Urothelium cell line (cell line): Measurements from ENCODE around the gene OR2T35.

Experiments
- DNase-seq: peaks from one replicate; pipeline ENCODE4 v3.0.0; 2011; ENCODE audit warnings: low spot score, mixed read lengths
- FAIRE-seq: peaks from 2 replicates; lab custom pipeline; 2011; peaks lifted over from hg19 to GRCh38; lab: Jason Lieb, UNC

OR2T35 gene

GRCh38 chr1:248627971-248628844, 16.9 kb downstream of the OR2T35 start:
- FAIRE-seq: no peak

GRCh38 chr1:248625971-248626370, 19.1 kb downstream of the OR2T35 start:
- no peak for FAIRE-seq
- DNase-seq: no peak

More at GRCh38 chr1:248627971-248628844, 16.9 kb downstream of the OR2T35 start:
- DNase-seq: no peak

GRCh38 chr1:248625166-248625565, 19.9 kb downstream of the OR2T35 start:
- DNase-seq (no peak), FAIRE-seq (no peak)

- FAIRE-seq (no peak), DNase-seq (peak; percentile 32)
These were observed 22.5 kb downstream of the OR2T35 start for GRCh38 chr1:248622570-248623001.

- no peak for DNase-seq
These were observed 23.3 kb downstream of the OR2T35 start for GRCh38 chr1:248621770-248622169.

GRCh38 chr1:248618878-248619277, 26.2 kb downstream of the OR2T35 start:
- FAIRE-seq (no peak), DNase-seq (peak; percentile 39)

More at GRCh38 chr1:248621770-248622169, 23.3 kb downstream of the OR2T35 start:
- FAIRE-seq: no peak

GRCh38 chr1:248618119-248618518, 27.0 kb downstream of the OR2T35 start:
- DNase-seq: no peak
- FAIRE-seq: no peak

GRCh38 chr1:248613742-248614141, 31.3 kb downstream of the OR2T35 start:
- DNase-seq: no peak
- FAIRE-seq: no peak

GRCh38 chr1:248611883-248612414, 33.1 kb downstream of the OR2T35 start:
- DNase-seq (no peak), FAIRE-seq (no peak)

GRCh38 chr1:248610301-248610700, 34.8 kb downstream of the OR2T35 start:
- DNase-seq (no peak), FAIRE-seq (no peak)

- DNase-seq (no peak), FAIRE-seq (no peak)
These were observed 45.7 kb downstream of the OR2T35 start for GRCh38 chr1:248599396-248599795.

GRCh38 chr1:248597589-248597988, 47.5 kb downstream of the OR2T35 start, which contains the start of gene OR2T10:
OR2T10 (minus strand) TSS chr1:248597700; CDS start chr1:248593768, 3,932 bp downstream.
- FAIRE-seq (no peak), DNase-seq (no peak)

GRCh38 chr1:248596615-248597014, 48.5 kb downstream of the OR2T35 start:
- no peak for DNase-seq
- no peak for FAIRE-seq

GRCh38 chr1:248593226-248593625, 51.9 kb downstream of the OR2T35 start:
- FAIRE-seq (no peak), DNase-seq (no peak)

GRCh38 chr1:248592655-248593054, 52.4 kb downstream of the OR2T35 start:
- no peak for DNase-seq
- FAIRE-seq: no peak

- FAIRE-seq: no peak
- DNase-seq: no peak
These were observed 55.0 kb downstream of the OR2T35 start for GRCh38 chr1:248590055-248590454.

- FAIRE-seq (no peak), DNase-seq (no peak)
These were observed 55.7 kb downstream of the OR2T35 start for GRCh38 chr1:248589334-248589733.
